PC-9 (cell line): ENCODE measurements around the gene ASPN. TPM values are rescaled to one million over a fixed set of nuclear protein-coding genes. Genes with fewer than 3 reads are reported as not detected.

Experiments used
- BruUV-seq: library from RNA; stranded (reverse); fragments of 400-500 nt; replicated peaks from 2 replicates; lab custom pipeline; 2021; lab: Mats Ljungman, UMichigan
- CTCF ChIA-PET: fragments of 300-600 bp; sonication (Branson Sonifier 250); formaldehyde crosslinking; loops from one replicate; lab custom pipeline; 2022; ENCODE audit warnings: antibody characterized with exemption; lab: Charles Lee
- POLR2A ChIA-PET: fragments of 300-600 bp; sonication (Branson Sonifier 250); formaldehyde crosslinking; loops from one replicate; lab custom pipeline; 2022; ENCODE audit warnings: antibody characterized with exemption; ENCODE audit not compliant: unreplicated experiment; lab: Charles Lee
- DNase-seq, 2 experiments: peaks; one replicate each; pipeline versions ENCODE4 v3.0.0 to v3.0.0-alpha.2; 2015 to 2022; ENCODE audit warnings: mixed read lengths in 1 of 2
- H2AFZ ChIP-seq: fragments of 200-600 bp; sonication (generic); 2 replicates; pipeline ENCODE4 v1.8.1; 2017; ENCODE audit warnings: antibody characterized with exemption
- H3F3A ChIP-seq: fragments of 200-600 bp; sonication (generic); 2 replicates; pipeline ENCODE4 v1.8.1; 2017; ENCODE audit warnings: antibody characterized with exemption, mild to moderate bottlenecking, low read depth; ENCODE audit not compliant: insufficient read depth
- H3K27ac ChIP-seq: fragments of 200-600 bp; sonication (generic); 2 replicates; pipeline ENCODE4 v1.6.1; 2016; ENCODE audit warnings: mixed run types
- H3K27me3 ChIP-seq: fragments of 200-600 bp; sonication (generic); 2 replicates; pipeline ENCODE4 v1.6.1; 2016; ENCODE audit warnings: low read depth, mixed run types; ENCODE audit not compliant: insufficient read depth
- H3K36me3 ChIP-seq: fragments of 200-600 bp; sonication (generic); 2 replicates; pipeline ENCODE4 v1.6.1; 2016; ENCODE audit warnings: low read depth, mixed run types
- H3K4me1 ChIP-seq: fragments of 200-600 bp; sonication (generic); replicated peaks from 2 replicates; pipeline ENCODE4 v1.6.1; 2016; ENCODE audit warnings: mixed run types; ENCODE audit not compliant: insufficient read depth
- H3K4me2 ChIP-seq: fragments of 200-600 bp; sonication (generic); 2 replicates; pipeline ENCODE4 v1.6.1; 2017; ENCODE audit warnings: mixed run types
- H3K4me3 ChIP-seq: fragments of 200-600 bp; sonication (generic); 2 replicates; pipeline ENCODE4 v1.6.1; 2016; ENCODE audit warnings: mixed run types
- H3K79me2 ChIP-seq: fragments of 200-600 bp; sonication (generic); 2 replicates; pipeline ENCODE4 v1.6.1; 2017; ENCODE audit warnings: low read depth, mixed run types
- H3K9me2 ChIP-seq: fragments of 200-600 bp; sonication (generic); 2 replicates; pipeline ENCODE4 v1.8.1; 2017; ENCODE audit warnings: mild to moderate bottlenecking; ENCODE audit not compliant: insufficient read depth
- H3K9me3 ChIP-seq: fragments of 200-600 bp; sonication (generic); 2 replicates; pipeline ENCODE4 v1.8.1; 2016; ENCODE audit warnings: low read depth; ENCODE audit not compliant: insufficient read depth
- H4K20me1 ChIP-seq: fragments of 200-600 bp; sonication (generic); 2 replicates; pipeline ENCODE4 v1.8.1; 2017; ENCODE audit not compliant: insufficient read depth
- CTCF ChIP-seq: fragments of 200-600 bp; sonication (generic); conservative IDR thresholded peaks from 2 replicates; pipeline ENCODE4 v1.6.1; 2017; ENCODE audit warnings: mixed run types, antibody characterized with exemption, mild to moderate bottlenecking, moderate library complexity
- EZH2 ChIP-seq: fragments of 200-600 bp; sonication (generic); IDR thresholded peaks from 2 replicates; pipeline ENCODE4 v1.8.0; 2017; ENCODE audit warnings: antibody characterized with exemption, low read depth
- intact Hi-C: fragments of 100-400 bp; cut with micrococcal nuclease; formaldehyde crosslinking; loops from one replicate; pipeline ENCODE4 v1.10.0; 2022; ENCODE audit not compliant: unreplicated experiment
- total RNA-seq: library from RNA; stranded (reverse); gene quantifications from 2 replicates; pipeline ENCODE4 v1.2.3, GENCODE V29; 2021

Gene ASPN
- total RNA-seq, 1 experiment from 2014 or later, result not detected

DNA sequence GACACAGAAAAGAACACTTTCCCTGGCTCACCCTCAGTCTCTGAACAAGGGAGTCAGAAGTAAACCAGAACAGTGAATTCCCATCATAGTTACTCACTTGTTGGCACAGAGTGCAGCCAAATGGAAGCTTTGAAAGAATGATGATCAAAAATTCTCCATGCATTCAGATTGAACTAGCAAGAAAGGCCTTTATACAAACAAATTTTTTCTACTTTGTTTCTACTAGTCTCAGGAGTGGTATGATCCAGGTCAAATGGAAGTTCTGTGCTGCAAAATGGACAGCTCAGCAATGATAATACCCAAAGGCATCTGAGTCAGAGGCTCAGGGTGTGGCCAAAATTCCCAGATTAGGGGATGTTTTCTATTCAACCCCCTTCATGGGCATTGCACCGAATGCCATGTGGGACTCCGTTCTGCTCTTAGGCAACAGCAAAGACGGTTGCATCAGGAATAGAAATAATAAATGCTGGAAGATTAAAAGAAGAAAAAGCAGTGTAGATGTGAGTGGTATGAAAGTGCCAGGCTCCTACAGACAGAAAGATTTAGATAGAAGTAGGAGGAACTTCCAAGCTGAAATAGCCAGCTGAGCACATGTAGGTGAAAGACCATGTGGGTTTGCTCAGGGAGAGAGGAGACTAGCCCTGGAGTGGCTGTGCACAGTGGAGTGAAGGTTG is 24.0 kb upstream of the ASPN start:
- peaks cover 27% of the 10 kb centered on the region for H3F3A ChIP-seq
- H2AFZ ChIP-seq, result peak overlapping the region; percentile 73
- peak overlapping the region; percentile 64 for H3K4me3 ChIP-seq
- POLR2A ChIA-PET, result interaction anchor here (0.6 to 0.7 kb wide), 3 partner anchors 24 to 178 kb away, joined by 3 to 5 read pairs (median 3); partner anchors contain the start of gene ASPN
- no peaks in the 10 kb centered on the region for H3K27me3 ChIP-seq
- TF ChIP-seq CTCF, result no peak
- TF ChIP-seq EZH2, result no peak
- H3K79me2 ChIP-seq, result no peaks in the 10 kb centered on the region
- H3K9me3 ChIP-seq, result no peaks in the 10 kb centered on the region
- no peaks in the 10 kb centered on the region for H3K36me3 ChIP-seq
- BruUV-seq, result TSS peak; percentile 89
- H3K4me1 ChIP-seq, result peaks cover 39% of the 10 kb centered on the region
- CTCF ChIA-PET, result interaction anchor here (0.7 kb wide), 1 partner anchor 215 kb away, joined by 3 read pairs; no protein-coding TSS in a partner anchor
- no peaks in the 10 kb centered on the region for H4K20me1 ChIP-seq
- H3K27ac ChIP-seq, result peak overlapping the region; percentile 99
- H3K4me2 ChIP-seq, result peak overlapping the region; percentile 89
- DNase-seq, result peak; percentile 70 to 88
- intact Hi-C loops, result loop anchor here (2.0 kb wide), 2 partner anchors 26 to 178 kb away; no protein-coding TSS in a partner anchor
- no peaks in the 10 kb centered on the region for H3K9me2 ChIP-seq

GRCh38 chr9:92504881-92505280 is 22.6 kb upstream of the ASPN start:
- no peak for DNase-seq
- H2AFZ ChIP-seq, result no peak overlapping the region
- no peak for TF ChIP-seq CTCF
- no peak for TF ChIP-seq EZH2
- no peaks in the 10 kb centered on the region for H3K36me3 ChIP-seq
- H3K27me3 ChIP-seq, result no peaks in the 10 kb centered on the region
- ChIA-PET POLR2A (interaction anchor here (0.6 kb wide), 1 partner anchor 70 kb away, joined by 7 read pairs; no protein-coding TSS in a partner anchor), CTCF (no interaction called here)
- peak overlapping the region; percentile 89 for H3K4me2 ChIP-seq
- peaks cover 39% of the 10 kb centered on the region for H3K4me1 ChIP-seq
- H3F3A ChIP-seq, result peaks cover 27% of the 10 kb centered on the region
- H3K4me3 ChIP-seq, result peak overlapping the region; percentile 64
- BruUV-seq, result no TSS peak
- H3K79me2 ChIP-seq, result no peaks in the 10 kb centered on the region
- no peaks in the 10 kb centered on the region for H3K9me2 ChIP-seq
- H3K27ac ChIP-seq, result peak overlapping the region; percentile 99
- H3K9me3 ChIP-seq, result no peaks in the 10 kb centered on the region
- intact Hi-C loops, result no loop called here
- H4K20me1 ChIP-seq, result no peaks in the 10 kb centered on the region

DNA sequence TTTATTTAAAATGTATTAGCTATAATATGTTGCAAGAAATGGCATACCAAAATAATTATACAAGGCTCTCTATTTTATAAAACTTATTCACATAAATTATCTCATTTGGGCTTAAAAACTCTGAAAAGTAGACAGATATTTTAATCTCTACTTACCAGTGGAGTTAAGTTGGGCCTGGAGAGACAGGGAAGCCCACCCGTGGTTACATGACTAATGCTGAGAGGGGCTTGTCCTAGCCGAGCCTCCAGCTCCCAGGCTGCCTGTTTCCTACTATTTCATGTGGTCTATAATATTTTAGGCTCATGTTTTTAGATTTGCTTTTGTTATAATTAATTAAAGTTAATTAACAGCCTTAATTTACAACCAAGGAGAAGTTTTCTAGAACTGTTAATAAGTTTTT is 20.9 kb upstream of the ASPN start:
- no peak overlapping the region for H2AFZ ChIP-seq
- ChIA-PET CTCF (no interaction called here), POLR2A (no interaction called here)
- TF ChIP-seq CTCF (no peak), EZH2 (no peak)
- no TSS peak for BruUV-seq
- H3K9me3 ChIP-seq, result no peaks in the 10 kb centered on the region
- H3K79me2 ChIP-seq, result no peaks in the 10 kb centered on the region
- H3K27me3 ChIP-seq, result no peaks in the 10 kb centered on the region
- peaks cover 27% of the 10 kb centered on the region for H3F3A ChIP-seq
- 0 out of 2 replicates have a peak, but pooled peaks cover 4% of the 10 kb centered on the region for H3K9me2 ChIP-seq
- peaks cover 39% of the 10 kb centered on the region for H3K4me1 ChIP-seq
- H3K4me3 ChIP-seq, result no peak overlapping the region
- intact Hi-C loops, result no loop called here
- no peak overlapping the region for H3K27ac ChIP-seq
- DNase-seq, result no peak
- H3K4me2 ChIP-seq, result no peak overlapping the region
- H3K36me3 ChIP-seq, result no peaks in the 10 kb centered on the region
- no peaks in the 10 kb centered on the region for H4K20me1 ChIP-seq
